PC-9 (cell line): ENCODE results near the gene DUSP22.

Source experiments
- CTCF ChIP-seq: fragments of 200-600 bp; sonication (generic); conservative IDR thresholded peaks from 2 replicates; pipeline ENCODE4 v1.6.1; 2017; ENCODE audit warnings: mixed run types, antibody characterized with exemption, mild to moderate bottlenecking, moderate library complexity
- EZH2 ChIP-seq: fragments of 200-600 bp; sonication (generic); IDR thresholded peaks from 2 replicates; pipeline ENCODE4 v1.8.0; 2017; ENCODE audit warnings: antibody characterized with exemption, low read depth

DNA sequence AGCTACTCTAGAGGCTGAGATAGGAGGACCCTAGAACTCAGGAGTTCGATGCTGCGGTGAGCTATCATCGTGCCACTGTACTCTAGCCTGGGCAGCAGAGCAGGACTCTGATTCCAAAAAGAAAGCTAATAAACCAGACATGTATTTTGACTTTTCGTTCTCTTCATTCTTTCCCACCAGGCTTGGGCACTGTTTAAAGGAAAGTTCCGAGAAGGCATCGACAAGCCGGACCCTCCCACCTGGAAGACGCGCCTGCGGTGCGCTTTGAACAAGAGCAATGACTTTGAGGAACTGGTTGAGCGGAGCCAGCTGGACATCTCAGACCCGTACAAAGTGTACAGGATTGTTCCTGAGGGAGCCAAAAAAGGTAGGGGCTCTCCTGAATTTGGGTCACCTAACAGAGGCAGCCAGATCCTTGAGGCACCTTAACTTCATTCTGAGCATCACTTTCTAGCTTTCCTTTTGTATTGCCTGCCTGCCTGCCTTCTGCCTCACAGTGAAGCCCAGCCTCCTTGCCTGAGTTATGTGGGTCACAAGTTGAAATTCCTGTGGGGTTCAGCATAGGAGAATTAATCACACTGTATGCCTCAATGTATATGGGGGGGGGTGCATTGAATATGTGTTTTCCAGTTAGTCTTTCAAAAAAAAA lies 102.5 kb downstream of the DUSP22 start:
- TF ChIP-seq CTCF, result no peak
- TF ChIP-seq EZH2, result no peak
